CD4-positive, alpha-beta T cell (primary cell): ENCODE data around the gene CACNG7. TPM values are rescaled to one million over a fixed set of nuclear protein-coding genes. Genes with fewer than 3 reads are reported as not detected.

Source experiments
- ATAC-seq: fragments of 200-7000 bp; cut with Tn5 transposase; one replicate; pipeline ENCODE4 v1.10.0; 2022; ENCODE audit warnings: mild to moderate bottlenecking; ENCODE audit not compliant: poor library complexity
- CTCF ChIA-PET: fragments of 350-600 bp; sonication (Branson Sonifier 250); formaldehyde crosslinking; loops from one replicate; lab custom pipeline; 2021; ENCODE audit warnings: antibody characterized with exemption, inconsistent platforms; lab: Charles Lee
- POLR2A ChIA-PET: fragments of 350-600 bp; sonication (Branson Sonifier 250); formaldehyde crosslinking; loops from one replicate; lab custom pipeline; 2021; ENCODE audit warnings: antibody characterized with exemption, inconsistent platforms; lab: Charles Lee
- DNase-seq, 14 experiments: peaks; one replicate each; pipeline ENCODE4 v3.0.0-alpha.2; 2013 to 2020; ENCODE audit warnings: mixed read lengths in 2 of 14
- H3K27ac ChIP-seq, 2 donors: one replicate each; pipeline versions ENCODE4 v1.5.1 to v1.7.0; 2013; ENCODE audit warnings: low read length in 2 of 2, low read depth in 1 of 2, mild to moderate bottlenecking in 1 of 2
- H3K27me3 ChIP-seq, 2 experiments: 1 replicate in 1 of 2; 2 replicates in 1 of 2; pipeline versions ENCODE4 v1.6.1 to v1.7.0; 2013; ENCODE audit warnings: low read length in 2 of 2, control low read depth in 1 of 2, mild to moderate bottlenecking in 1 of 2, moderate library complexity in 1 of 2; ENCODE audit not compliant: insufficient read depth in 2 of 2, control insufficient read depth in 1 of 2
- H3K36me3 ChIP-seq: one replicate; pipeline ENCODE4 v1.6.1; 2013; ENCODE audit warnings: low read length, control low read depth; ENCODE audit not compliant: insufficient read depth
- H3K4me1 ChIP-seq: one replicate; pipeline ENCODE4 v1.6.1; 2013; ENCODE audit warnings: low read length, control low read depth; ENCODE audit not compliant: insufficient read depth
- H3K4me3 ChIP-seq: one replicate; pipeline ENCODE4 v1.5.1; 2013; ENCODE audit warnings: mild to moderate bottlenecking, low read length, moderate library complexity
- H3K9me3 ChIP-seq, 2 experiments: 1 replicate in 1 of 2; 2 replicates in 1 of 2; pipeline versions ENCODE4 v1.6.1 to v1.7.0; 2013; ENCODE audit warnings: low read length in 2 of 2, mild to moderate bottlenecking in 2 of 2, control low read depth in 1 of 2, moderate library complexity in 1 of 2; ENCODE audit not compliant: control insufficient read depth in 1 of 2, insufficient read depth in 1 of 2
- H3K27ac Mint-ChIP-seq: one replicate; pipeline ENCODE4 v1.8.0; 2020; ENCODE audit warnings: mixed read lengths
- H3K27me3 Mint-ChIP-seq: one replicate; pipeline ENCODE4 v1.8.0; 2021; ENCODE audit warnings: mixed read lengths
- H3K36me3 Mint-ChIP-seq: one replicate; pipeline ENCODE4 v1.8.0; 2021; ENCODE audit warnings: low read depth, mixed read lengths
- H3K4me1 Mint-ChIP-seq: one replicate; pipeline ENCODE4 v1.8.0; 2021; ENCODE audit warnings: low read depth, mixed read lengths
- H3K4me3 Mint-ChIP-seq: one replicate; pipeline ENCODE4 v1.8.0; 2020; ENCODE audit warnings: mild to moderate bottlenecking, mixed read lengths
- H3K9me3 Mint-ChIP-seq: one replicate; pipeline ENCODE4 v1.8.0; 2020; ENCODE audit warnings: mixed read lengths
- CTCF ChIP-seq: fragments of 200-600 bp; IDR thresholded peaks from one replicate; pipeline ENCODE4 v1.8.0; 2022; ENCODE audit warnings: antibody characterized with exemption, mild to moderate bottlenecking
- intact Hi-C, 2 experiments: fragments of 100-400 bp; cut with DNase I in 1 of 2; cut with micrococcal nuclease in 1 of 2; formaldehyde crosslinking; loops; one replicate each; pipeline versions ENCODE4 v1.15.1 to v1.9.0; 2023 to 2025; cut with DNase I, micrococcal nuclease
- total RNA-seq, 174 experiments: library from RNA in 2 of 174; stranded (reverse) in 2 of 174; gene quantifications; one replicate each; pipeline ENCODE4 v1.2.3 and lab custom pipeline; 2021 to 2026

Gene CACNG7
- total RNA-seq, 2 experiments from 2014 or later: not detected

DNA sequence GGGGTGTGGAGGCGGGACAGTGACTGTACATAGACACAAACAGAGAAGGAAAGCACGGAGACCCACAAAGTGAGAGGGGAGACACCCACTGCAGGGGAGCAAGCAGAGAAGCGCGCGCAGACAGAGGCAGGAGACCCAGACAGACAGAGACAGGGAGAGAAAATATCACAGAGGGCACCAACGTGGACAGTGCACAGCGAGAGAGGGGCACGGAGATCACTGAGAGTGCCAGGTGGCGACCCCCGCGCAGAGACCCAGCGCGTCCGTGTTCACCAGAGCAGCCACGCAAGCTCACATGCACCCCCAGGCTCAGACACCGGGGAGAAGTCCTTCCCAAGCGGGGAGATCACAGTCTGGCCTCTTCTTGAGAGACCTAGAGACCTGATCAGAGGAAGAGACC is 1.4 kb upstream of the CACNG7 start:
- ChIA-PET POLR2A (no interaction called here), CTCF (no interaction called here)
- Mint-ChIP-seq H3K4me3 (peak overlapping the region; percentile 44), H3K27me3 (peaks cover 96% of the 10 kb centered on the region), H3K36me3 (no peaks in the 10 kb centered on the region), H3K9me3 (peaks cover 3% of the 10 kb centered on the region), H3K27ac (no peak overlapping the region), H3K4me1 (peaks cover 28% of the 10 kb centered on the region)
- Histone ChIP-seq H3K27ac (no peak overlapping the region), H3K4me1 (peaks cover 34% of the 10 kb centered on the region), H3K9me3 (peaks cover 0 to 39% of the 10 kb centered on the region in 2 experiments), H3K36me3 (no peaks in the 10 kb centered on the region), H3K27me3 (peaks cover 68 to 69% of the 10 kb centered on the region in 2 experiments), H3K4me3 (no peak overlapping the region)
- ATAC-seq: no peak
- no peak for TF ChIP-seq CTCF
- intact Hi-C loops: loop anchor here in 1 of 2 experiments (5.0 kb wide), 1 partner anchor 115 kb away; no protein-coding TSS in a partner anchor
- DNase-seq: no peak

- ChIA-PET POLR2A (no interaction called here), CTCF (no interaction called here)
- no peak overlapping the region for H3K27ac ChIP-seq
- peak in 11 of 14 experiments; percentile 9 to 65 (median 40) for DNase-seq
- H3K9me3 ChIP-seq: peaks cover 0 to 41% of the 10 kb centered on the region in 2 experiments
- H3K27me3 ChIP-seq: peaks cover 69 to 71% of the 10 kb centered on the region in 2 experiments
- H3K4me1 ChIP-seq: peaks cover 34% of the 10 kb centered on the region
- Mint-ChIP-seq H3K4me1 (peaks cover 28% of the 10 kb centered on the region), H3K27me3 (peaks cover 90% of the 10 kb centered on the region), H3K36me3 (no peaks in the 10 kb centered on the region), H3K4me3 (peak overlapping the region; percentile 44), H3K27ac (no peak overlapping the region), H3K9me3 (no peaks in the 10 kb centered on the region)
- no peaks in the 10 kb centered on the region for H3K36me3 ChIP-seq
- H3K4me3 ChIP-seq: no peak overlapping the region
- TF ChIP-seq CTCF: no peak
- intact Hi-C loops: loop anchor here in 1 of 2 experiments (5.0 kb wide), 1 partner anchor 114 kb away; no protein-coding TSS in a partner anchor
- peak; percentile 73 for ATAC-seq
These were observed 758 bp upstream of the CACNG7 start for GRCh38 chr19:53908106-53908934.

GRCh38 chr19:53909471-53910169 is 542 bp downstream of the CACNG7 start:
- H3K27ac ChIP-seq: no peak overlapping the region
- peaks cover 34% of the 10 kb centered on the region for H3K4me1 ChIP-seq
- peaks cover 62 to 70% of the 10 kb centered on the region in 2 experiments for H3K27me3 ChIP-seq
- Mint-ChIP-seq H3K27me3 (peaks cover 82% of the 10 kb centered on the region), H3K36me3 (no peaks in the 10 kb centered on the region), H3K4me1 (peaks cover 28% of the 10 kb centered on the region), H3K4me3 (no peak overlapping the region), H3K27ac (no peak overlapping the region), H3K9me3 (no peaks in the 10 kb centered on the region)
- no peak for TF ChIP-seq CTCF
- peaks cover 0 to 41% of the 10 kb centered on the region in 2 experiments for H3K9me3 ChIP-seq
- DNase-seq (no peak), ATAC-seq (no peak)
- H3K4me3 ChIP-seq: no peak overlapping the region
- H3K36me3 ChIP-seq: no peaks in the 10 kb centered on the region
- ChIA-PET POLR2A (no interaction called here), CTCF (no interaction called here)
- intact Hi-C loops: loop anchor here in 1 of 2 experiments (5.0 kb wide), 1 partner anchor 113 kb away; no protein-coding TSS in a partner anchor
